Naive thymus-derived CD4-positive, alpha-beta T cell (primary cell): ENCODE data around the gene COL4A1. TPM values are rescaled to one million over a fixed set of nuclear protein-coding genes. Genes with fewer than 3 reads are reported as not detected.

Experiments
- ATAC-seq: fragments of 150-1000 bp; cut with Tn5 transposase; 2 replicates; pipeline ENCODE4 v1.10.0; 2021; ENCODE audit warnings: mild to moderate bottlenecking, moderate library complexity
- CTCF ChIA-PET: fragments of 350-600 bp; sonication (Branson Sonifier 250); formaldehyde crosslinking; loops from one replicate; lab custom pipeline; 2021; ENCODE audit warnings: antibody characterized with exemption; lab: Charles Lee
- POLR2A ChIA-PET: fragments of 350-600 bp; sonication (Branson Sonifier 250); formaldehyde crosslinking; loops from one replicate; lab custom pipeline; 2021; ENCODE audit warnings: antibody characterized with exemption, inconsistent platforms; lab: Charles Lee
- DNase-seq, 9 donors: peaks; one replicate each; pipeline versions ENCODE4 v3.0.0 to v3.0.0-alpha.2; 2020 to 2022; ENCODE audit warnings: mixed read lengths in 1 of 9
- H3K27ac ChIP-seq: one replicate; pipeline ENCODE4 v1.7.0; 2013; ENCODE audit warnings: mild to moderate bottlenecking, low read depth, low read length, moderate library complexity
- H3K27me3 ChIP-seq, 2 donors: one replicate each; pipeline ENCODE4 v1.7.0; 2013; ENCODE audit warnings: low read length in 2 of 2, mild to moderate bottlenecking in 2 of 2, moderate library complexity in 2 of 2; ENCODE audit not compliant: control insufficient read depth in 2 of 2, insufficient read depth in 2 of 2
- H3K36me3 ChIP-seq, 3 experiments: 1 replicate in 2 of 3; 2 replicates in 1 of 3; pipeline ENCODE4 v1.7.0; 2013; ENCODE audit warnings: low read length in 3 of 3, mild to moderate bottlenecking in 3 of 3, moderate library complexity in 1 of 3; ENCODE audit not compliant: insufficient read depth in 3 of 3, control insufficient read depth in 2 of 3
- H3K4me1 ChIP-seq, 2 donors: one replicate each; pipeline ENCODE4 v1.7.0; 2013; ENCODE audit warnings: low read length in 2 of 2, mild to moderate bottlenecking in 2 of 2, moderate library complexity in 1 of 2; ENCODE audit not compliant: control insufficient read depth in 2 of 2, insufficient read depth in 2 of 2
- H3K4me3 ChIP-seq: 2 replicates; pipeline ENCODE4 v1.7.0; 2013; ENCODE audit warnings: mild to moderate bottlenecking, low read length
- H3K9me3 ChIP-seq, 3 experiments: 1 replicate in 2 of 3; 2 replicates in 1 of 3; pipeline ENCODE4 v1.7.0; 2013; ENCODE audit warnings: low read length in 3 of 3; ENCODE audit not compliant: control insufficient read depth in 2 of 3
- H3K27ac Mint-ChIP-seq, 9 donors: one replicate each; pipeline ENCODE4 v1.8.0; 2020 to 2022; ENCODE audit warnings: mixed read lengths in 9 of 9, mild to moderate bottlenecking in 8 of 9, moderate library complexity in 5 of 9, inconsistent platforms in 2 of 9
- H3K27me3 Mint-ChIP-seq, 5 donors: one replicate each; pipeline ENCODE4 v1.8.0; 2021 to 2022; ENCODE audit warnings: mixed read lengths in 5 of 5, mild to moderate bottlenecking in 1 of 5
- H3K36me3 Mint-ChIP-seq, 5 donors: one replicate each; pipeline ENCODE4 v1.8.0; 2020 to 2022; ENCODE audit warnings: mixed read lengths in 5 of 5, mild to moderate bottlenecking in 3 of 5, inconsistent platforms in 1 of 5
- H3K4me1 Mint-ChIP-seq, 7 donors: one replicate each; pipeline ENCODE4 v1.8.0; 2020 to 2022; ENCODE audit warnings: mixed read lengths in 7 of 7, mild to moderate bottlenecking in 3 of 7, inconsistent platforms in 1 of 7
- H3K4me3 Mint-ChIP-seq, 10 donors: one replicate each; pipeline ENCODE4 v1.8.0; 2020 to 2022; ENCODE audit warnings: mild to moderate bottlenecking in 10 of 10, mixed read lengths in 10 of 10, moderate library complexity in 6 of 10, inconsistent platforms in 2 of 10
- H3K9me3 Mint-ChIP-seq, 11 donors: one replicate each; pipeline ENCODE4 v1.8.0; 2020 to 2022; ENCODE audit warnings: mixed read lengths in 11 of 11, mild to moderate bottlenecking in 4 of 11, inconsistent platforms in 1 of 11, moderate library complexity in 1 of 11
- intact Hi-C, 2 donors: fragments of 100-400 bp; cut with micrococcal nuclease; formaldehyde crosslinking; loops; one replicate each; pipeline ENCODE4 v1.15.1; 2023
- polyA plus RNA-seq, 2 donors: library from polyadenylated mRNA; unstranded; fragments of 300-500 nt; fragmentation: Illumina TruSeq; gene quantifications; one replicate each; pipeline ENCODE4 v1.2.3, GENCODE V29; 2021
- total RNA-seq, 6 experiments: library from RNA in 5 of 6; stranded (reverse) in 5 of 6; gene quantifications; 1 replicate in 5 of 6; 2 replicates in 1 of 6; pipeline ENCODE4 v1.2.3 and lab custom pipeline; 2021 to 2026

COL4A1 gene
- total and polyA plus RNA-seq, 7 experiments from 2014 or later, result 0.24 TPM; not detected in 6

GRCh38 chr13:110162053-110162452, 144.9 kb downstream of the COL4A1 start:
- Mint-ChIP-seq H3K4me1 (peaks cover 0 to 2% (median 0%) of the 10 kb centered on the region in 7 donors), H3K9me3 (no peaks in the 10 kb centered on the region), H3K27ac (no peak overlapping the region), H3K36me3 (no peaks in the 10 kb centered on the region), H3K27me3 (peaks cover 0 to 28% (median 4%) of the 10 kb centered on the region in 5 donors), H3K4me3 (no peak overlapping the region)
- Histone ChIP-seq H3K27me3 (no peaks in the 10 kb centered on the region), H3K36me3 (no peaks in the 10 kb centered on the region), H3K27ac (no peak overlapping the region), H3K4me1 (no peaks in the 10 kb centered on the region), H3K4me3 (no peak overlapping the region), H3K9me3 (no peaks in the 10 kb centered on the region)
- intact Hi-C loops, result no loop called here
- ChIA-PET CTCF (no interaction called here), POLR2A (no interaction called here)
- ATAC-seq (no peak), DNase-seq (no peak)

GRCh38 chr13:110161112-110161882, 145.7 kb downstream of the COL4A1 start:
- DNase-seq, result no peak
- POLR2A ChIA-PET, result no interaction called here

GRCh38 chr13:110158226-110158625, 148.7 kb downstream of the COL4A1 start:
- H3K4me3 ChIP-seq, result no peak overlapping the region
- H3K4me1 Mint-ChIP-seq, result peaks cover 0 to 2% (median 0%) of the 10 kb centered on the region in 7 donors
- ATAC-seq (no peak), DNase-seq (no peak)
- H3K36me3 ChIP-seq, result no peaks in the 10 kb centered on the region
- ChIA-PET CTCF (no interaction called here), POLR2A (interaction anchor here (0.6 kb wide), 1 partner anchor 1138 kb away, joined by 3 read pairs; no protein-coding TSS in a partner anchor)
- peaks cover 0 to 7% (median 0%) of the 10 kb centered on the region in 5 donors for H3K36me3 Mint-ChIP-seq
- peaks cover 0 to 11% (median 4%) of the 10 kb centered on the region in 5 donors for H3K27me3 Mint-ChIP-seq
- no peak overlapping the region for H3K4me3 Mint-ChIP-seq
- H3K27me3 ChIP-seq, result no peaks in the 10 kb centered on the region
- H3K27ac Mint-ChIP-seq, result no peak overlapping the region
- no peaks in the 10 kb centered on the region for H3K9me3 ChIP-seq
- H3K9me3 Mint-ChIP-seq, result peaks cover 0 to 4% (median 0%) of the 10 kb centered on the region in 11 donors
- H3K4me1 ChIP-seq, result no peaks in the 10 kb centered on the region
- intact Hi-C loops, result no loop called here
- H3K27ac ChIP-seq, result no peak overlapping the region

More at GRCh38 chr13:110161112-110161882, 145.7 kb downstream of the COL4A1 start:
- H3K27ac ChIP-seq, result no peak overlapping the region
- no peaks in the 10 kb centered on the region for H3K4me1 ChIP-seq
- H3K27ac Mint-ChIP-seq, result no peak overlapping the region
- H3K4me3 Mint-ChIP-seq, result no peak overlapping the region
- H3K27me3 ChIP-seq, result no peaks in the 10 kb centered on the region
- no peaks in the 10 kb centered on the region for H3K9me3 ChIP-seq
- no peaks in the 10 kb centered on the region for H3K36me3 Mint-ChIP-seq
- H3K27me3 Mint-ChIP-seq, result peaks cover 0 to 30% (median 4%) of the 10 kb centered on the region in 5 donors
- peaks cover 0 to 2% (median 0%) of the 10 kb centered on the region in 7 donors for H3K4me1 Mint-ChIP-seq
- peak; percentile 71 for ATAC-seq
- CTCF ChIA-PET, result no interaction called here
- no peaks in the 10 kb centered on the region for H3K9me3 Mint-ChIP-seq
- intact Hi-C loops, result no loop called here
- H3K36me3 ChIP-seq, result no peaks in the 10 kb centered on the region
- no peak overlapping the region for H3K4me3 ChIP-seq

GRCh38 chr13:110157718-110158117, 149.2 kb downstream of the COL4A1 start:
- H3K9me3 Mint-ChIP-seq, result peaks cover 0 to 4% (median 0%) of the 10 kb centered on the region in 11 donors
- Histone ChIP-seq H3K27ac (no peak overlapping the region), H3K4me1 (no peaks in the 10 kb centered on the region), H3K36me3 (no peaks in the 10 kb centered on the region), H3K9me3 (no peaks in the 10 kb centered on the region), H3K27me3 (no peaks in the 10 kb centered on the region), H3K4me3 (no peak overlapping the region)
- H3K4me3 Mint-ChIP-seq, result no peak overlapping the region
- DNase-seq (no peak), ATAC-seq (no peak)
- H3K36me3 Mint-ChIP-seq, result peaks cover 0 to 7% (median 0%) of the 10 kb centered on the region in 5 donors
- H3K27ac Mint-ChIP-seq, result no peak overlapping the region
- H3K27me3 Mint-ChIP-seq, result peaks cover 0 to 10% (median 4%) of the 10 kb centered on the region in 5 donors
- ChIA-PET CTCF (no interaction called here), POLR2A (interaction anchor here (0.6 kb wide), 1 partner anchor 1137 kb away, joined by 3 read pairs; no protein-coding TSS in a partner anchor)
- intact Hi-C loops, result no loop called here
- peaks cover 0 to 2% (median 0%) of the 10 kb centered on the region in 7 donors for H3K4me1 Mint-ChIP-seq

GRCh38 chr13:110156301-110157049, 150.5 kb downstream of the COL4A1 start:
- H3K27ac ChIP-seq, result no peak overlapping the region
- Mint-ChIP-seq H3K27me3 (peaks cover 0 to 10% (median 4%) of the 10 kb centered on the region in 5 donors), H3K36me3 (peaks cover 0 to 7% (median 0%) of the 10 kb centered on the region in 5 donors), H3K4me3 (no peak overlapping the region), H3K27ac (no peak overlapping the region), H3K9me3 (peaks cover 0 to 4% (median 0%) of the 10 kb centered on the region in 11 donors), H3K4me1 (peaks cover 0 to 2% (median 0%) of the 10 kb centered on the region in 7 donors)
- H3K27me3 ChIP-seq, result no peaks in the 10 kb centered on the region
- no peaks in the 10 kb centered on the region for H3K36me3 ChIP-seq
- intact Hi-C loops, result no loop called here
- DNase-seq (no peak), ATAC-seq (no peak)
- H3K4me3 ChIP-seq, result no peak overlapping the region
- ChIA-PET CTCF (no interaction called here), POLR2A (no interaction called here)
- H3K4me1 ChIP-seq, result no peaks in the 10 kb centered on the region
- H3K9me3 ChIP-seq, result no peaks in the 10 kb centered on the region

GRCh38 chr13:110155072-110155471, 151.9 kb downstream of the COL4A1 start:
- H3K9me3 ChIP-seq, result no peaks in the 10 kb centered on the region
- peaks cover 0 to 2% (median 0%) of the 10 kb centered on the region in 7 donors for H3K4me1 Mint-ChIP-seq
- H3K27me3 Mint-ChIP-seq, result peaks cover 0 to 10% (median 4%) of the 10 kb centered on the region in 5 donors
- H3K27ac ChIP-seq, result no peak overlapping the region
- H3K4me3 Mint-ChIP-seq, result no peak overlapping the region
- H3K4me3 ChIP-seq, result no peak overlapping the region
- POLR2A ChIA-PET, result no interaction called here
- ATAC-seq (no peak), DNase-seq (no peak)
- H3K27ac Mint-ChIP-seq, result no peak overlapping the region
- CTCF ChIA-PET, result no interaction called here
- intact Hi-C loops, result no loop called here
- no peaks in the 10 kb centered on the region for H3K4me1 ChIP-seq
- H3K36me3 Mint-ChIP-seq, result peaks cover 0 to 7% (median 0%) of the 10 kb centered on the region in 5 donors
- no peaks in the 10 kb centered on the region for H3K36me3 ChIP-seq
- peaks cover 0 to 4% (median 0%) of the 10 kb centered on the region in 11 donors for H3K9me3 Mint-ChIP-seq
- no peaks in the 10 kb centered on the region for H3K27me3 ChIP-seq
